Endothelial cell of umbilical vein (primary cell): ENCODE measurements around the gene GPR108. TPM values are rescaled to one million over a fixed set of nuclear protein-coding genes. Genes with fewer than 3 reads are reported as not detected.

Experiments
- BruUV-seq: library from RNA; stranded (reverse); fragments of 400-500 nt; replicated peaks from 2 replicates; lab custom pipeline; 2021; lab: Mats Ljungman, UMichigan
- CTCF ChIA-PET: fragments of 300-600, 350-600 bp; sonication (Branson Sonifier 250); formaldehyde crosslinking; loops from one replicate; lab custom pipeline; 2021; ENCODE audit warnings: antibody characterized with exemption, inconsistent platforms; lab: Charles Lee
- POLR2A ChIA-PET: fragments of 300-600, 350-600 bp; sonication (Branson Sonifier 250); formaldehyde crosslinking; loops from one replicate; lab custom pipeline; 2021; ENCODE audit warnings: antibody characterized with exemption, inconsistent platforms; lab: Charles Lee
- DNase-seq: peaks from one replicate; pipeline ENCODE4 v3.0.0-alpha.2; 2011; ENCODE audit warnings: low read depth, low spot score
- FAIRE-seq: peaks from 2 replicates; lab custom pipeline; 2011; peaks lifted over from hg19 to GRCh38; lab: Jason Lieb, UNC
- H2AFZ ChIP-seq: 2 replicates; pipeline ENCODE4 v1.6.0; 2012; ENCODE audit warnings: low read depth, low read length, control low read depth, inconsistent platforms
- H3K27ac ChIP-seq: 2 replicates; pipeline ENCODE4 v1.5.1; 2011; ENCODE audit warnings: low read depth, mild to moderate bottlenecking, control low read depth, low read length, moderate library complexity; ENCODE audit not compliant: insufficient read depth
- H3K27me3 ChIP-seq, 2 experiments: 2 replicates each; pipeline versions ENCODE4 v1.6.0 to v1.6.1; 2011; ENCODE audit warnings: low read length in 2 of 2, mixed read lengths in 1 of 2; ENCODE audit not compliant: control insufficient read depth in 2 of 2, insufficient read depth in 2 of 2
- H3K36me3 ChIP-seq, 2 experiments: 2 replicates in 1 of 2; 3 replicates in 1 of 2; pipeline ENCODE4 v1.5.1; 2011; ENCODE audit warnings: low read length in 2 of 2, mild to moderate bottlenecking in 1 of 2, moderate library complexity in 1 of 2; ENCODE audit not compliant: control insufficient read depth in 2 of 2, insufficient read depth in 2 of 2; ENCODE audit errors: extremely low read depth in 1 of 2
- H3K4me1 ChIP-seq: 3 replicates; pipeline ENCODE4 v1.5.1; 2011; ENCODE audit warnings: mild to moderate bottlenecking, low read length; ENCODE audit not compliant: control insufficient read depth, insufficient read depth; ENCODE audit errors: extremely low read depth
- H3K4me2 ChIP-seq: 2 replicates; pipeline ENCODE4 v1.6.1; 2011; ENCODE audit warnings: low read length, control low read depth, mixed read lengths; ENCODE audit not compliant: insufficient read depth
- H3K4me3 ChIP-seq, 3 experiments: fragments of 200-600 bp in 1 of 3; sonication (generic), shearing (Covaris generic) in 1 of 3; replicated peaks in 1 of 3; 2 replicates each; pipeline ENCODE4 v1.5.1; 2011 to 2016; ENCODE audit warnings: control low read depth in 3 of 3, low read length in 3 of 3, mild to moderate bottlenecking in 2 of 3, inconsistent platforms in 1 of 3, low read depth in 1 of 3, moderate library complexity in 1 of 3; ENCODE audit not compliant: insufficient read depth in 1 of 3
- H3K79me2 ChIP-seq: 2 replicates; pipeline ENCODE4 v1.6.0; 2012; ENCODE audit warnings: low read length, inconsistent platforms; ENCODE audit not compliant: control insufficient read depth, insufficient read depth
- H3K9ac ChIP-seq: replicated peaks from 2 replicates; pipeline ENCODE3; 2011; ENCODE audit warnings: low read length, control low read depth; ENCODE audit not compliant: insufficient read depth; ENCODE audit errors: extremely low read depth
- H3K9me1 ChIP-seq: replicated peaks from 3 replicates; pipeline ENCODE4 v1.6.0; 2011; ENCODE audit warnings: mild to moderate bottlenecking, low read length; ENCODE audit not compliant: control insufficient read depth, insufficient read depth; ENCODE audit errors: extremely low read depth
- H3K9me3 ChIP-seq: replicated peaks from 2 replicates; pipeline ENCODE4 v1.5.1; 2012; ENCODE audit warnings: low read length, inconsistent platforms; ENCODE audit not compliant: control insufficient read depth, insufficient read depth
- H4K20me1 ChIP-seq: replicated peaks from 2 replicates; pipeline ENCODE3; 2011; ENCODE audit warnings: mild to moderate bottlenecking, low read length; ENCODE audit not compliant: control insufficient read depth, insufficient read depth; ENCODE audit errors: extremely low read depth
- EZH2 ChIP-seq: IDR thresholded peaks from 2 replicates; pipeline ENCODE4 v1.6.1; 2012; ENCODE audit warnings: borderline replicate concordance, low read depth, mild to moderate bottlenecking, moderate library complexity, low read length, inconsistent platforms; ENCODE audit not compliant: severe bottlenecking
- FOS ChIP-seq: IDR thresholded peaks from 2 replicates; pipeline ENCODE4 v1.6.1; 2011; ENCODE audit warnings: mild to moderate bottlenecking, low read length, moderate library complexity, borderline replicate concordance; ENCODE audit not compliant: insufficient read depth
- GATA2 ChIP-seq: IDR thresholded peaks from 2 replicates; pipeline ENCODE4 v1.7.0; 2011; ENCODE audit warnings: low read depth, mild to moderate bottlenecking, moderate library complexity, mixed read lengths, low read length; ENCODE audit not compliant: insufficient read length, insufficient read depth
- JUN ChIP-seq: IDR thresholded peaks from 2 replicates; pipeline ENCODE4 v1.6.1; 2011; ENCODE audit warnings: borderline replicate concordance, low read depth; ENCODE audit not compliant: insufficient read length, insufficient read depth
- MYC ChIP-seq: IDR thresholded peaks from one replicate; pipeline ENCODE4 v1.6.1; 2011; ENCODE audit warnings: mild to moderate bottlenecking, low read depth, low read length
- POLR2A ChIP-seq: IDR thresholded peaks from 2 replicates; pipeline ENCODE4 v1.6.1; 2012; ENCODE audit warnings: low read depth, mild to moderate bottlenecking, control low read depth, low read length
- POLR2AphosphoS5 ChIP-seq: IDR thresholded peaks from 2 replicates; pipeline ENCODE4 v1.6.1; 2012; ENCODE audit warnings: low read depth, mild to moderate bottlenecking, control low read depth, low read length, moderate library complexity; ENCODE audit not compliant: insufficient read depth
- dilution Hi-C: fragments of 300-500 bp; cut with MboI; formaldehyde crosslinking; loops from one replicate; pipeline ENCODE4 v1.15.0; 2019; ENCODE audit warnings: low sequenced_read_pairs; ENCODE audit not compliant: extremely low pct_ligation_motif_present
- intact Hi-C: fragments of 100-400 bp; cut with micrococcal nuclease; formaldehyde crosslinking; loops from one replicate; pipeline ENCODE4 v1.10.0; 2022
- polyA plus RNA-seq, 4 experiments: library from polyadenylated mRNA; depleted of rRNA in 3 of 4; stranded (reverse) in 3 of 4; unstranded in 1 of 4; fragments of >200 nt; gene quantifications; 2 replicates each; pipeline versions ENCODE4 v1.2.1 to v1.2.3, GENCODE V29; 2011 to 2012; ENCODE audit warnings: missing spikeins in 1 of 4
- total RNA-seq: library from RNA; stranded (reverse); gene quantifications from 2 replicates; pipeline ENCODE4 v1.2.3, GENCODE V29; 2021
- TF ChIP-seq, protein P1 (sequence below), 2 donors: IDR thresholded peaks; 1 replicate in 1 of 2; 2 replicates in 1 of 2; pipeline ENCODE4 v1.5.1; 2011; ENCODE audit warnings: low read length in 2 of 2, mild to moderate bottlenecking in 2 of 2, moderate library complexity in 2 of 2, control low read depth in 1 of 2, inconsistent platforms in 1 of 2, low read depth in 1 of 2; ENCODE audit not compliant: insufficient read depth in 1 of 2; ENCODE audit errors: extremely low read depth in 1 of 2
- TF ChIP-seq, protein P2 (sequence below): IDR thresholded peaks from 2 replicates; pipeline ENCODE4 v1.6.1; 2011; ENCODE audit not compliant: insufficient read depth, insufficient read length

Gene GPR108
- total and polyA plus RNA-seq, 2 donors (not counting 3 experiments of a cell fraction or from before 2014, with no cell fraction given): 68.5 to 80.2 TPM

DNA sequence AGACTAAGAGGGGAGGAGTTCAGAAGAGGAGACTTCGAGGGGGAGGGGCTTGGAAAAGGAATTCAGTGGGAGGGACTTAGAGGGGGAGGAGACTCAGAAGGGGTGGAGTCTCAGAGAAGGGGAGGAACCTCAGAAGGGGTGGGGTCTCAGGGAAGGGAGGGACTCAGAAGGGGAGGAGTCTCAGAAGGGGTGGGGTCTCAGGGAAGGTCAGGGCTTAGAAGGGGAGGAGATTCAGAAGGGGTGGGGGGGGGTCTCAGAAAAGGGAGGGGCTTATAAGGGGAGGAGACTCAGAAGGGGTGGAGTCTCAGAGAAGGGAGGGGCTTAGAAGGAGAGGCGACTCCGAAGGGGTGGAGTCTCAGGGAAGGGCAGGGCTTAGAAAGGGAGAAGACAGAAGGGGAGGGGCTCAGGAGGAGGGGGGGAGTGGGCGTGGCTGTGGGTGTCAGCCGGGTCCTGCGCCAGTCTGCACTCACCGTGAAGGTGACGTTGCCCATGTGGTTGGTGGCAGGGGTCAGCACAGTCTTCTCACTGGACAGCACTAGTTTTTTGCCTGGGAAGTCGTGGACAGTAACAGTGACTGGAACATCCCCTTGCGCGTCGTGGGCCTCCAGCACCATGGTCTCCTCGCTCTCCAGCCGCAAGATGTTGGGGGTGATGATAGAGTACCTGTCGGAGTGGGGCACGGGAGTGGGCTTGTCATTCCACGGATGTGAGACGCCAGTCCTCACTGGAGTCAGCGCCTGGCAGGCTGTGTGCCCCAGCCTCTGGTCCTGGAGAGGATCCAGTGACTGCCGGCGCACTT, 18.4 kb downstream of the GPR108 start:
- CTCF ChIA-PET: no interaction called here
- no peak overlapping the region for H3K9ac ChIP-seq

More for the DNA sequence above, 18.4 kb downstream of the GPR108 start:
- FAIRE-seq (no peak), DNase-seq (no peak)
- Histone ChIP-seq H4K20me1 (no peaks in the 10 kb centered on the region), H3K27me3 (no peaks in the 10 kb centered on the region), H3K4me2 (no peak overlapping the region), H3K79me2 (no peaks in the 10 kb centered on the region), H2AFZ (no peak overlapping the region), H3K9me1 (no peaks in the 10 kb centered on the region), H3K36me3 (no peaks in the 10 kb centered on the region), H3K4me3 (no peak overlapping the region), H3K27ac (no peak overlapping the region), H3K4me1 (no peaks in the 10 kb centered on the region), H3K9me3 (no peaks in the 10 kb centered on the region)
- POLR2A ChIA-PET: no interaction called here
- no peak for TF ChIP-seq POLR2AphosphoS5
- TF ChIP-seq FOS: no peak
- no peak for TF ChIP-seq EZH2
- no peak for TF ChIP-seq MYC
- no peak for TF ChIP-seq GATA2
- no peak for TF ChIP-seq JUN
- TF ChIP-seq, protein P1, sequence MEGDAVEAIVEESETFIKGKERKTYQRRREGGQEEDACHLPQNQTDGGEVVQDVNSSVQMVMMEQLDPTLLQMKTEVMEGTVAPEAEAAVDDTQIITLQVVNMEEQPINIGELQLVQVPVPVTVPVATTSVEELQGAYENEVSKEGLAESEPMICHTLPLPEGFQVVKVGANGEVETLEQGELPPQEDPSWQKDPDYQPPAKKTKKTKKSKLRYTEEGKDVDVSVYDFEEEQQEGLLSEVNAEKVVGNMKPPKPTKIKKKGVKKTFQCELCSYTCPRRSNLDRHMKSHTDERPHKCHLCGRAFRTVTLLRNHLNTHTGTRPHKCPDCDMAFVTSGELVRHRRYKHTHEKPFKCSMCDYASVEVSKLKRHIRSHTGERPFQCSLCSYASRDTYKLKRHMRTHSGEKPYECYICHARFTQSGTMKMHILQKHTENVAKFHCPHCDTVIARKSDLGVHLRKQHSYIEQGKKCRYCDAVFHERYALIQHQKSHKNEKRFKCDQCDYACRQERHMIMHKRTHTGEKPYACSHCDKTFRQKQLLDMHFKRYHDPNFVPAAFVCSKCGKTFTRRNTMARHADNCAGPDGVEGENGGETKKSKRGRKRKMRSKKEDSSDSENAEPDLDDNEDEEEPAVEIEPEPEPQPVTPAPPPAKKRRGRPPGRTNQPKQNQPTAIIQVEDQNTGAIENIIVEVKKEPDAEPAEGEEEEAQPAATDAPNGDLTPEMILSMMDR (IDR thresholded peaks at IDR 0.05; ENCODE audit: extremely low read depth in 1 of 2, insufficient read depth in 1 of 2, low read depth in 1 of 2, low read length in 2 of 2): no peak
- no peak for TF ChIP-seq POLR2A
- TF ChIP-seq, protein P2, sequence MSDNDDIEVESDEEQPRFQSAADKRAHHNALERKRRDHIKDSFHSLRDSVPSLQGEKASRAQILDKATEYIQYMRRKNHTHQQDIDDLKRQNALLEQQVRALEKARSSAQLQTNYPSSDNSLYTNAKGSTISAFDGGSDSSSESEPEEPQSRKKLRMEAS: no peak
- intact Hi-C loops: no loop called here
- dilution Hi-C loops: no loop called here
- BruUV-seq: no TSS peak
